Liver (tissue), 9 donors: ENCODE results near the gene TCF25. TPM values are rescaled to one million over a fixed set of nuclear protein-coding genes. Genes with fewer than 3 reads are reported as not detected.
"Not testable (repeated sequence)": the region's sequence is repeated elsewhere in the genome, so short reads cannot be mapped to it uniquely, and the experiment has no call there.

Experiments
- DNase-seq: peaks from one replicate; pipeline ENCODE4 v3.0.0-alpha.2; 2017; ENCODE audit warnings: low spot score
- H3K27ac ChIP-seq, 2 donors: one replicate each; pipeline ENCODE4 v1.7.0; 2013; ENCODE audit warnings: inconsistent platforms in 2 of 2, low read length in 2 of 2, control low read depth in 1 of 2, low read depth in 1 of 2, mild to moderate bottlenecking in 1 of 2
- H3K27me3 ChIP-seq, 4 donors: one replicate each; pipeline versions ENCODE4 v1.6.1 to v1.7.0; 2013; ENCODE audit warnings: low read length in 3 of 4, inconsistent platforms in 1 of 4, mild to moderate bottlenecking in 1 of 4, moderate library complexity in 1 of 4; ENCODE audit not compliant: control insufficient read depth in 4 of 4, insufficient read depth in 4 of 4
- H3K36me3 ChIP-seq, 4 donors: one replicate each; pipeline versions ENCODE4 v1.6.1 to v1.7.0; 2013; ENCODE audit warnings: low read length in 3 of 4, mild to moderate bottlenecking in 3 of 4, low read depth in 1 of 4, moderate library complexity in 1 of 4; ENCODE audit not compliant: control insufficient read depth in 4 of 4, insufficient read depth in 3 of 4
- H3K4me1 ChIP-seq, 4 donors: one replicate each; pipeline versions ENCODE4 v1.6.1 to v1.7.0; 2013; ENCODE audit warnings: low read length in 3 of 4, mild to moderate bottlenecking in 3 of 4, moderate library complexity in 1 of 4; ENCODE audit not compliant: control insufficient read depth in 4 of 4, insufficient read depth in 4 of 4
- H3K4me3 ChIP-seq, 3 donors: one replicate each; pipeline versions ENCODE4 v1.6.1 to v1.7.0; 2013; ENCODE audit warnings: low read length in 3 of 3, control low read depth in 1 of 3, low read depth in 1 of 3, mild to moderate bottlenecking in 1 of 3
- H3K9ac ChIP-seq, 2 donors: one replicate each; pipeline ENCODE4 v1.7.0; 2013; ENCODE audit warnings: low read length in 2 of 2, mild to moderate bottlenecking in 2 of 2, moderate library complexity in 2 of 2, control low read depth in 1 of 2, low read depth in 1 of 2
- H3K9me3 ChIP-seq, 4 donors: one replicate each; pipeline versions ENCODE4 v1.6.1 to v1.7.0; 2013; ENCODE audit warnings: low read length in 3 of 4; ENCODE audit not compliant: control insufficient read depth in 4 of 4
- ATF3 ChIP-seq: IDR thresholded peaks from 2 replicates; pipeline ENCODE4 v1.6.1; 2016; ENCODE audit warnings: antibody characterized with exemption
- CTCF ChIP-seq: fragments of 150-350 bp; IDR thresholded peaks from 2 replicates; pipeline ENCODE4 v1.5.1; 2017; ENCODE audit warnings: improper control_type of control experiment, low read depth, low read length; ENCODE audit not compliant: missing input control
- EGR1 ChIP-seq, 2 donors: IDR thresholded peaks; 2 replicates each; pipeline ENCODE4 v1.6.1; 2016 to 2018; ENCODE audit warnings: antibody characterized with exemption in 2 of 2, low read depth in 2 of 2
- FOXA1 ChIP-seq: IDR thresholded peaks from 2 replicates; pipeline ENCODE4 v1.6.1; 2016; ENCODE audit warnings: antibody characterized with exemption
- FOXA2 ChIP-seq: IDR thresholded peaks from 2 replicates; pipeline ENCODE4 v1.6.1; 2016; ENCODE audit warnings: antibody characterized with exemption
- GABPA ChIP-seq, 2 donors: IDR thresholded peaks in 1 of 2; conservative IDR thresholded peaks in 1 of 2; 2 replicates each; pipeline ENCODE4 v1.6.1; 2016; ENCODE audit warnings: antibody characterized with exemption in 2 of 2, mild to moderate bottlenecking in 1 of 2, moderate library complexity in 1 of 2
- HNF4A ChIP-seq, 2 donors: conservative IDR thresholded peaks; 2 replicates each; pipeline ENCODE4 v1.6.1; 2016; ENCODE audit warnings: antibody characterized with exemption in 2 of 2, mild to moderate bottlenecking in 2 of 2
- HNF4G ChIP-seq: IDR thresholded peaks from 2 replicates; pipeline ENCODE4 v1.6.1; 2016; ENCODE audit warnings: antibody characterized with exemption
- MAX ChIP-seq: IDR thresholded peaks from 2 replicates; pipeline ENCODE4 v1.6.1; 2016; ENCODE audit warnings: antibody characterized with exemption
- NR2F2 ChIP-seq: IDR thresholded peaks from 2 replicates; pipeline ENCODE4 v1.6.1; 2016; ENCODE audit warnings: antibody characterized with exemption
- SP1 ChIP-seq: IDR thresholded peaks from 2 replicates; pipeline ENCODE4 v1.6.1; 2018; ENCODE audit warnings: antibody characterized with exemption, mild to moderate bottlenecking
- TAF1 ChIP-seq: conservative IDR thresholded peaks from 2 replicates; pipeline ENCODE4 v1.6.1; 2016; ENCODE audit warnings: antibody characterized with exemption, mild to moderate bottlenecking
- YY1 ChIP-seq: IDR thresholded peaks from 2 replicates; pipeline ENCODE4 v1.6.1; 2016; ENCODE audit warnings: antibody characterized with exemption, mild to moderate bottlenecking
- ZBTB33 ChIP-seq: IDR thresholded peaks from 2 replicates; pipeline ENCODE4 v1.6.1; 2016; ENCODE audit warnings: antibody characterized with exemption
- WGBS: extraction: QIAGEN DNeasy Blood & Tissue Kit; methylation state at CpG from one replicate; pipeline ENCODE4 v1.1.7; 2013; 5-methylcytosine and 5-hydroxymethylcytosine counted together
- polyA plus RNA-seq, 2 donors: library from polyadenylated mRNA; stranded (reverse) in 1 of 2; unstranded in 1 of 2; fragments of 200-250 nt in 1 of 2; fragments of >200 nt in 1 of 2; fragmentation: Nextera tagmentation in 1 of 2; extraction: Ambion mirVana in 1 of 2; gene quantifications; one replicate each; pipeline versions ENCODE4 v1.2.1 to v1.2.3, GENCODE V29; 2013 to 2015
- total RNA-seq, 2 donors: library from RNA; depleted of rRNA; stranded (reverse); fragments of >200 nt; gene quantifications; one replicate each; pipeline ENCODE4 v1.2.3, GENCODE V29; 2014
- donor health status: healthy.
- donor health status: healthy.
- donor health status: healthy.
- donor health status: healthy.
- donor health status: healthy.

Gene TCF25
- total and polyA plus RNA-seq, 4 donors: 59.6 to 98.8 (median 76.8) TPM

- Histone ChIP-seq H3K27ac (no peak overlapping the region), H3K4me3 (no peak overlapping the region), H3K9me3 (no peaks in the 10 kb centered on the region), H3K9ac (no peak overlapping the region), H3K4me1 (peaks cover 0 to 9% (median 2%) of the 10 kb centered on the region in 4 donors), H3K27me3 (no peaks in the 10 kb centered on the region), H3K36me3 (peaks cover 8 to 23% (median 8%) of the 10 kb centered on the region in 4 donors)
- TF ChIP-seq SP1: no peak
- no peak for TF ChIP-seq TAF1
- TF ChIP-seq ATF3: no peak
- TF ChIP-seq FOXA2: no peak
- no peak for TF ChIP-seq ZBTB33
- TF ChIP-seq GABPA (IDR thresholded peaks at IDR 0.05 in 1 of 2, conservative IDR thresholded peaks at IDR 0.05 in 1 of 2): no peak
- TF ChIP-seq FOXA1: no peak
- TF ChIP-seq MAX: no peak
- no peak for TF ChIP-seq YY1
- DNase-seq: no peak
- 87% methylated on average over 30 of the region's 30 CpGs for WGBS
These were observed 40.3 kb downstream of the TCF25 start for GRCh38 chr16:89913408-89914387.

GRCh38 chr16:89914642-89915285 is 41.4 kb downstream of the TCF25 start:
- H3K27ac ChIP-seq, H3K4me3 ChIP-seq, H3K27me3 ChIP-seq, H3K9ac ChIP-seq, H3K4me1 ChIP-seq, H3K9me3 ChIP-seq, DNase-seq: not testable (repeated sequence)
- H3K36me3 ChIP-seq: peaks cover 8 to 17% (median 8%) of the 10 kb centered on the region in 4 donors
- WGBS: 74% methylated on average over 11 of the region's 11 CpGs

GRCh38 chr16:89915303-89916232 is 42.2 kb downstream of the TCF25 start:
- H3K27me3 ChIP-seq: peaks cover 0 to under 1% (median 0%) of the 10 kb centered on the region in 4 donors
- no peak overlapping the region for H3K27ac ChIP-seq
- no peak overlapping the region for H3K9ac ChIP-seq
- H3K36me3 ChIP-seq: peaks cover 7 to 13% (median 7%) of the 10 kb centered on the region in 4 donors
- no peaks in the 10 kb centered on the region for H3K9me3 ChIP-seq
- peaks cover 0 to 9% (median 2%) of the 10 kb centered on the region in 4 donors for H3K4me1 ChIP-seq
- WGBS: 73% methylated on average over 40 of the region's 40 CpGs
- DNase-seq: no peak
- H3K4me3 ChIP-seq: no peak overlapping the region
- no peak for TF ChIP-seq FOXA1
- TF ChIP-seq CTCF: no peak
- TF ChIP-seq HNF4A (conservative IDR thresholded peaks at IDR 0.05): no peak
- no peak for TF ChIP-seq SP1
- no peak for TF ChIP-seq EGR1 (IDR thresholded peaks at IDR 0.05; ENCODE audit: low read depth in 2 of 2)
- no peak for TF ChIP-seq HNF4G
- TF ChIP-seq YY1: no peak
- TF ChIP-seq MAX: no peak
- no peak for TF ChIP-seq GABPA (IDR thresholded peaks at IDR 0.05 in 1 of 2, conservative IDR thresholded peaks at IDR 0.05 in 1 of 2)
- TF ChIP-seq NR2F2: no peak
- no peak for TF ChIP-seq ZBTB33
